Effector memory CD4-positive, alpha-beta T cell (primary cell): Measurements from ENCODE around the gene TRIM38.
"Not testable (repeated sequence)": the region's sequence is repeated elsewhere in the genome, so short reads cannot be mapped to it uniquely, and the experiment has no call there.

Source experiments
- DNase-seq, 3 donors: peaks; one replicate each; pipeline ENCODE4 v3.0.0-alpha.2; 2020
- H3K27ac ChIP-seq: 2 replicates; pipeline ENCODE4 v1.7.0; 2013; ENCODE audit warnings: mild to moderate bottlenecking, low read length, moderate library complexity; ENCODE audit not compliant: insufficient read depth, poor library complexity, severe bottlenecking
- H3K27me3 ChIP-seq: replicated peaks from 2 replicates; pipeline ENCODE4 v1.7.0; 2013; ENCODE audit warnings: mild to moderate bottlenecking, low read length; ENCODE audit not compliant: insufficient read depth, control insufficient read depth, poor library complexity, severe bottlenecking
- H3K36me3 ChIP-seq: 2 replicates; pipeline ENCODE4 v1.7.0; 2013; ENCODE audit warnings: mild to moderate bottlenecking, low read length, moderate library complexity; ENCODE audit not compliant: control insufficient read depth, insufficient read depth
- H3K4me1 ChIP-seq: 2 replicates; pipeline ENCODE4 v1.7.0; 2013; ENCODE audit warnings: low read length, mild to moderate bottlenecking; ENCODE audit not compliant: control insufficient read depth, insufficient read depth, poor library complexity, severe bottlenecking
- H3K4me3 ChIP-seq: 2 replicates; pipeline ENCODE4 v1.7.0; 2013; ENCODE audit warnings: low read length, low read depth, mild to moderate bottlenecking; ENCODE audit not compliant: insufficient read depth, poor library complexity, severe bottlenecking
- H3K9me3 ChIP-seq: 2 replicates; pipeline ENCODE4 v1.7.0; 2013; ENCODE audit warnings: mild to moderate bottlenecking, low read length, moderate library complexity; ENCODE audit not compliant: control insufficient read depth

The TRIM38 gene

GRCh38 chr6:25927178-25927577, 35.4 kb upstream of the TRIM38 start:
- DNase-seq: no peak
- Histone ChIP-seq H3K27ac (no peak overlapping the region), H3K36me3 (no peaks in the 10 kb centered on the region), H3K27me3 (no peaks in the 10 kb centered on the region), H3K4me1 (no peaks in the 10 kb centered on the region), H3K9me3 (no peaks in the 10 kb centered on the region), H3K4me3 (no peak overlapping the region)

- H3K4me3 ChIP-seq: no peak overlapping the region
- no peak overlapping the region for H3K27ac ChIP-seq
- no peaks in the 10 kb centered on the region for H3K36me3 ChIP-seq
- H3K4me1 ChIP-seq: no peaks in the 10 kb centered on the region
- H3K27me3 ChIP-seq: no peaks in the 10 kb centered on the region
- no peak for DNase-seq
- no peaks in the 10 kb centered on the region for H3K9me3 ChIP-seq
Observed at GRCh38 chr6:25927756-25928216, 34.8 kb upstream of the TRIM38 start.

GRCh38 chr6:25928562-25929324, 33.9 kb upstream of the TRIM38 start:
- H3K36me3 ChIP-seq: no peaks in the 10 kb centered on the region
- H3K27me3 ChIP-seq: no peaks in the 10 kb centered on the region
- H3K27ac ChIP-seq: no peak overlapping the region
- H3K4me3 ChIP-seq: no peak overlapping the region
- H3K4me1 ChIP-seq: no peaks in the 10 kb centered on the region
- no peak for DNase-seq
- H3K9me3 ChIP-seq: no peaks in the 10 kb centered on the region

GRCh38 chr6:25929785-25930184, 32.8 kb upstream of the TRIM38 start:
- H3K27me3 ChIP-seq, H3K4me3 ChIP-seq, H3K27ac ChIP-seq, H3K4me1 ChIP-seq, H3K36me3 ChIP-seq, DNase-seq, H3K9me3 ChIP-seq: not testable (repeated sequence)

GRCh38 chr6:25930532-25931410, 31.8 kb upstream of the TRIM38 start, which contains the start of gene SLC17A2:
SLC17A2 (minus strand) TSS chr6:25930691; CDS start chr6:25925796, 4,895 bp downstream.
- Histone ChIP-seq H3K27me3 (no peaks in the 10 kb centered on the region), H3K4me1 (no peaks in the 10 kb centered on the region), H3K27ac (no peak within 1 kb of the TSS), H3K36me3 (no peaks in the 10 kb centered on the region), H3K9me3 (no peaks in the 10 kb centered on the region), H3K4me3 (no peak within 1 kb of the TSS)
- DNase-seq: no peak

- Histone ChIP-seq H3K4me1 (no peaks in the 10 kb centered on the region), H3K36me3 (no peaks in the 10 kb centered on the region), H3K27ac (no peak overlapping the region), H3K27me3 (no peaks in the 10 kb centered on the region), H3K4me3 (no peak overlapping the region), H3K9me3 (no peaks in the 10 kb centered on the region)
- no peak for DNase-seq
Observed at GRCh38 chr6:25931411-25931709, 31.2 kb upstream of the TRIM38 start.

- Histone ChIP-seq H3K4me3 (no peak overlapping the region), H3K27ac (no peak overlapping the region), H3K36me3 (no peaks in the 10 kb centered on the region), H3K27me3 (no peaks in the 10 kb centered on the region), H3K9me3 (no peaks in the 10 kb centered on the region), H3K4me1 (no peaks in the 10 kb centered on the region)
- DNase-seq: no peak
Observed at GRCh38 chr6:25934156-25934555, 28.4 kb upstream of the TRIM38 start.

- Histone ChIP-seq H3K4me1 (no peaks in the 10 kb centered on the region), H3K36me3 (no peaks in the 10 kb centered on the region), H3K4me3 (no peak overlapping the region), H3K27me3 (no peaks in the 10 kb centered on the region), H3K9me3 (no peaks in the 10 kb centered on the region), H3K27ac (no peak overlapping the region)
- no peak for DNase-seq
Observed at GRCh38 chr6:25934735-25935313, 27.8 kb upstream of the TRIM38 start.

- H3K27me3 ChIP-seq: no peaks in the 10 kb centered on the region
- no peak overlapping the region for H3K27ac ChIP-seq
- H3K4me1 ChIP-seq: no peaks in the 10 kb centered on the region
- no peaks in the 10 kb centered on the region for H3K36me3 ChIP-seq
- no peak overlapping the region for H3K4me3 ChIP-seq
- no peak for DNase-seq
- no peaks in the 10 kb centered on the region for H3K9me3 ChIP-seq
Observed at GRCh38 chr6:25935953-25936352, 26.6 kb upstream of the TRIM38 start.

- H3K27ac ChIP-seq: no peak overlapping the region
- no peaks in the 10 kb centered on the region for H3K36me3 ChIP-seq
- no peaks in the 10 kb centered on the region for H3K9me3 ChIP-seq
- H3K4me1 ChIP-seq: no peaks in the 10 kb centered on the region
- no peaks in the 10 kb centered on the region for H3K27me3 ChIP-seq
- no peak overlapping the region for H3K4me3 ChIP-seq
- DNase-seq: no peak
Observed at GRCh38 chr6:25939593-25939992, 23.0 kb upstream of the TRIM38 start.
